CD4-positive, alpha-beta T cell treated with Interleukin-4 for 1 hour (primary cell): ENCODE results near the gene BICRAL.
"Not testable (repeated sequence)": the region's sequence is repeated elsewhere in the genome, so short reads cannot be mapped to it uniquely, and the experiment has no call there.

ENCODE experiments used
- DNase-seq, 2 donors: peaks; one replicate each; pipeline ENCODE4 v3.0.0-alpha.2; 2020 to 2022

BICRAL gene

GRCh38 chr6:42846505-42846904 lies 64.7 kb downstream of the BICRAL start:
- no peak for DNase-seq

GRCh38 chr6:42848700-42849099 lies 66.8 kb downstream of the BICRAL start:
- DNase-seq: no peak

- DNase-seq: no peak
Measured at GRCh38 chr6:42851599-42851998, 69.7 kb downstream of the BICRAL start.

GRCh38 chr6:42860036-42860435 lies 78.2 kb downstream of the BICRAL start:
- DNase-seq: no peak

- DNase-seq: no peak
Measured at GRCh38 chr6:42860481-42860880, 78.6 kb downstream of the BICRAL start.

- DNase-seq: no peak
Measured at GRCh38 chr6:42864602-42865001, 82.8 kb downstream of the BICRAL start.

GRCh38 chr6:42870145-42870936 lies 88.5 kb downstream of the BICRAL start:
- no peak for DNase-seq

GRCh38 chr6:42871711-42872110 lies 89.9 kb downstream of the BICRAL start:
- no peak for DNase-seq

GRCh38 chr6:42873313-42873712 lies 91.5 kb downstream of the BICRAL start:
- DNase-seq: no peak

GRCh38 chr6:42877695-42878094 lies 95.8 kb downstream of the BICRAL start:
- DNase-seq: no peak

- peak; percentile 90 to 91 for DNase-seq
Measured at GRCh38 chr6:42879372-42880239, 97.8 kb downstream of the BICRAL start, which contains the start of gene RPL7L1. TSS of gene RPL7L1 (plus strand) at chr6:42879616. CDS start at chr6:42879911, 295 bp downstream.

- DNase-seq: not testable (repeated sequence)
Measured at GRCh38 chr6:42880240-42880817, 98.5 kb downstream of the BICRAL start.

- DNase-seq: peak in 1 of 2 donors; percentile 18
Measured at GRCh38 chr6:42880871-42881270, 99.0 kb downstream of the BICRAL start.

- DNase-seq: no peak
Measured at GRCh38 chr6:42885702-42886101, 103.8 kb downstream of the BICRAL start.

- not testable (repeated sequence) for DNase-seq
Measured at GRCh38 chr6:42888201-42888600, 106.3 kb downstream of the BICRAL start.

GRCh38 chr6:42889815-42890214 lies 108.0 kb downstream of the BICRAL start:
- peak in 1 of 2 donors; percentile 32 for DNase-seq

- peak; percentile 89 to 92 for DNase-seq
Measured at GRCh38 chr6:42890311-42891198, 108.7 kb downstream of the BICRAL start.

GRCh38 chr6:42891199-42891722 lies 109.4 kb downstream of the BICRAL start:
- no peak for DNase-seq

GRCh38 chr6:42894041-42894828 lies 112.4 kb downstream of the BICRAL start:
- DNase-seq: peak in 1 of 2 donors; percentile 22

GRCh38 chr6:42896178-42896719 lies 114.4 kb downstream of the BICRAL start:
- no peak for DNase-seq

GRCh38 chr6:42898891-42899361 lies 117.1 kb downstream of the BICRAL start:
- peak; percentile 76 to 81 for DNase-seq
